ENCODE results near the gene KLHL2.
"Not testable (repeated sequence)": the region's sequence is repeated elsewhere in the genome, so short reads cannot be mapped to it uniquely, and the experiment has no call there.

GRCh38 chr4:165175470-165175869 is 31.9 kb upstream of the KLHL2 start:
- TF ChIP-seq CTCF, EP300 (IDR thresholded peaks at IDR 0.05): not testable (repeated sequence)
